Right atrium auricular region (tissue), 2 donors: ENCODE data around the gene TPRG1L. TPM values are rescaled to one million over a fixed set of nuclear protein-coding genes. Genes with fewer than 3 reads are reported as not detected.
A peak's percentile ranks its signal among the peaks of the same experiment; 100 is the strongest.

ENCODE experiments used
- DNase-seq: peaks from one replicate; pipeline ENCODE4 v3.0.0-alpha.2; 2019; ENCODE audit warnings: low spot score
- H3K27ac ChIP-seq, 2 donors: fragments of 200-600 bp; sonication (generic); 1 replicate in 1 of 2; 2 replicates in 1 of 2; pipeline ENCODE4 v1.5.1; 2016 to 2019
- H3K27me3 ChIP-seq, 2 donors: fragments of 200-600 bp; sonication (generic); one replicate each; pipeline versions ENCODE4 v1.5.1 to v1.6.0; 2017 to 2019
- H3K36me3 ChIP-seq: fragments of 200-600 bp; sonication (generic); one replicate; pipeline ENCODE4 v1.5.1; 2016
- H3K4me1 ChIP-seq, 2 donors: fragments of 200-600 bp; sonication (generic); one replicate each; pipeline versions ENCODE4 v1.5.1 to v1.6.0; 2017 to 2019
- H3K4me3 ChIP-seq, 2 donors: fragments of 200-600 bp; sonication (generic); 1 replicate in 1 of 2; 2 replicates in 1 of 2; pipeline ENCODE4 v1.5.1; 2017 to 2019; ENCODE audit warnings: mild to moderate bottlenecking in 1 of 2, moderate library complexity in 1 of 2
- H3K9me3 ChIP-seq, 2 donors: fragments of 200-600 bp; sonication (generic); one replicate each; pipeline ENCODE4 v1.5.1; 2019
- total RNA-seq, 2 donors: library from RNA; depleted of rRNA; stranded (reverse); fragments of >200 nt; gene quantifications; one replicate each; pipeline ENCODE4 v1.1.0, GENCODE V29; 2016
- TF ChIP-seq, protein P1 (sequence below), 2 donors: fragments of 200-600 bp; sonication (generic); IDR thresholded peaks; one replicate each; pipeline ENCODE4 v1.5.1; 2019; ENCODE audit warnings: antibody characterized with exemption in 2 of 2

The TPRG1L gene
- total RNA-seq, 2 donors from 2014 or later, result 30.0 to 33.3 TPM

DNA sequence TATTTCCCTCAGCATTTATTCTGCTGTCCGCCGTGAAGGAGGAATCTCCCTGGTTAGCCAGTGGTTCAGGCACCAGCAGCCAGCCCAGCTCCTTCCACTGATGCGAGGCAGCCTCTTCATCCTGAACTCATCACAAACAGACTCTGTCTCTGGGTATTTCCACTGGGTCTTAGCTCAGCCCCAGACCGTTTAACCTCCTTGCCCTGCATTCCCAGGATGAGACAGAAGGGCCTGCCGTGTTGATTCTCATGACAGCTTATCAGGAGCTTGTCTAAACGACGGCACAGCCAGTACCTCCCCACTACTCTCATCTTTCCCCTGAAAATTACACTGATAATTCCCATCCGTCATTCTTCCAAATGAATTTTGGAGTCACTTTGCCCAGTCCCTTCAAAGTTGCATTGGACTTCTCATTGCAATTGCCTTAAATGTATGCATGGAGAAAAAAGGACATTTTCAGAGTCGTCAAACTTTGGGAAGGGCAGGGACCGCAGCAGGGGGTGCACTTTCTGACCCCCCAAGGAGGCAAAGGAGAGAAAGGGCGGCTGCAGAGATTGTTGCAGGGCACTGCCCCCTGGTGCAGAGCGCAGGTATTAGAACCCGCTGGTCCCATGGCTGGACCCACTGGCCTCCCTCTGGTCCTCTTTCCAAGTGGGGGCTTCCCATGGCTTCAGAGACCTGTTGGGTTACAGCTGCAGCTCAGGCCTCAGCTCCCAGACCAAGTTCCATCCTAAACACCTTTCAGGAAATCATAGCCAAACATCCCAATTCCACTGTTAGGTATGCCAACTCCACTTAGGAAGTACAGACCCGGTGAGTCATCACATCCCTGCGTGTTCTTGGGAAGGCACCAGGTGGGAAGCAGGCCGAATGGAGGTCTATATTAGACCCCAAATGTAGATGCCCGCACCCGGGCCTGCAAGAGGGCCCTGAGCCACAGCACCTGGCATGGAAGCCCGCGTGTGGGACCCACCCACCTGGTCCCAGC, 9.8 kb upstream of the TPRG1L start:
- Histone ChIP-seq H3K36me3 (no peaks in the 10 kb centered on the region), H3K4me3 (no peak overlapping the region), H3K9me3 (no peaks in the 10 kb centered on the region), H3K4me1 (peaks cover 0 to 32% of the 10 kb centered on the region in 2 donors), H3K27ac (no peak overlapping the region), H3K27me3 (peaks cover 0 to 3% of the 10 kb centered on the region in 2 donors)
- TF ChIP-seq, protein P1, sequence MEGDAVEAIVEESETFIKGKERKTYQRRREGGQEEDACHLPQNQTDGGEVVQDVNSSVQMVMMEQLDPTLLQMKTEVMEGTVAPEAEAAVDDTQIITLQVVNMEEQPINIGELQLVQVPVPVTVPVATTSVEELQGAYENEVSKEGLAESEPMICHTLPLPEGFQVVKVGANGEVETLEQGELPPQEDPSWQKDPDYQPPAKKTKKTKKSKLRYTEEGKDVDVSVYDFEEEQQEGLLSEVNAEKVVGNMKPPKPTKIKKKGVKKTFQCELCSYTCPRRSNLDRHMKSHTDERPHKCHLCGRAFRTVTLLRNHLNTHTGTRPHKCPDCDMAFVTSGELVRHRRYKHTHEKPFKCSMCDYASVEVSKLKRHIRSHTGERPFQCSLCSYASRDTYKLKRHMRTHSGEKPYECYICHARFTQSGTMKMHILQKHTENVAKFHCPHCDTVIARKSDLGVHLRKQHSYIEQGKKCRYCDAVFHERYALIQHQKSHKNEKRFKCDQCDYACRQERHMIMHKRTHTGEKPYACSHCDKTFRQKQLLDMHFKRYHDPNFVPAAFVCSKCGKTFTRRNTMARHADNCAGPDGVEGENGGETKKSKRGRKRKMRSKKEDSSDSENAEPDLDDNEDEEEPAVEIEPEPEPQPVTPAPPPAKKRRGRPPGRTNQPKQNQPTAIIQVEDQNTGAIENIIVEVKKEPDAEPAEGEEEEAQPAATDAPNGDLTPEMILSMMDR (IDR thresholded peaks at IDR 0.05), result peak; percentile 20 to 71
- no peak for DNase-seq

DNA sequence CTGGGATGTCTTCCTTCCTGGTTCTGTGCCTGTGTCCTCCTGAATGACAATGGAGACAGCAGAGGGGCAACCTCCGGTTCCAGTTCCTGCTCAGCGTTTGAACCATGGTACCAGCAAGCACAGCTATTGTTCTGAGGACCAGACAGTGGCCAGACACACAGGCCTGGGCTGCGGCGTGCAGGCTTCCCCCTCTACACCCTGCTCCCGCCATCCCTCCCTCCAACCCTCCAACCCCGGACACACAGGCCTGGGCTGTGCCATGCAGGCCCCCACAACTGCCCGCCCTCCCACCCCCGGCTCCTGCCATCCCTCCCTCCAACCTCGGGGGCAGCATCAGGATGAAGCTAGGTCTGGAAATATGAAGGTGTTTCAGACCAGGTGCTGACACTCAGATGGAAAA, 8.0 kb upstream of the TPRG1L start:
- Histone ChIP-seq H3K4me1 (peaks cover 0 to 13% of the 10 kb centered on the region in 2 donors), H3K4me3 (no peak overlapping the region), H3K27ac (no peak overlapping the region), H3K27me3 (no peaks in the 10 kb centered on the region), H3K9me3 (no peaks in the 10 kb centered on the region), H3K36me3 (no peaks in the 10 kb centered on the region)
- TF ChIP-seq, protein P1 (IDR thresholded peaks at IDR 0.05), result no peak
- DNase-seq, result no peak

- no peak for DNase-seq
- Histone ChIP-seq H3K9me3 (no peaks in the 10 kb centered on the region), H3K27me3 (no peaks in the 10 kb centered on the region), H3K27ac (no peak overlapping the region), H3K4me1 (peaks cover 0 to 14% of the 10 kb centered on the region in 2 donors), H3K4me3 (no peak overlapping the region), H3K36me3 (no peaks in the 10 kb centered on the region)
- TF ChIP-seq, protein P1 (IDR thresholded peaks at IDR 0.05), result no peak
Observed at GRCh38 chr1:3617806-3618345, 6.9 kb upstream of the TPRG1L start.

GRCh38 chr1:3618531-3618880, 6.3 kb upstream of the TPRG1L start:
- no peak overlapping the region for H3K4me3 ChIP-seq
- no peak overlapping the region for H3K27ac ChIP-seq
- H3K36me3 ChIP-seq, result no peaks in the 10 kb centered on the region
- DNase-seq, result no peak
- H3K4me1 ChIP-seq, result peaks cover 0 to 20% of the 10 kb centered on the region in 2 donors
- no peaks in the 10 kb centered on the region for H3K27me3 ChIP-seq
- TF ChIP-seq, protein P1 (IDR thresholded peaks at IDR 0.05), result no peak
- H3K9me3 ChIP-seq, result no peaks in the 10 kb centered on the region

- H3K9me3 ChIP-seq, result no peaks in the 10 kb centered on the region
- DNase-seq, result peak; percentile 82
- no peak overlapping the region for H3K4me3 ChIP-seq
- H3K27ac ChIP-seq, result no peak overlapping the region
- peaks cover 0 to 26% of the 10 kb centered on the region in 2 donors for H3K4me1 ChIP-seq
- TF ChIP-seq, protein P1 (IDR thresholded peaks at IDR 0.05), result peak; percentile 71 to 93
- no peaks in the 10 kb centered on the region for H3K36me3 ChIP-seq
- H3K27me3 ChIP-seq, result no peaks in the 10 kb centered on the region
Observed at GRCh38 chr1:3618881-3619671, 5.7 kb upstream of the TPRG1L start.
